Tibial nerve (tissue), 4 donors: ENCODE results near the gene GNAT2. TPM values are rescaled to one million over a fixed set of nuclear protein-coding genes. Genes with fewer than 3 reads are reported as not detected.

Experiments
- DNase-seq, 2 donors: peaks; one replicate each; pipeline ENCODE4 v3.0.0-alpha.2; 2019; ENCODE audit warnings: low spot score in 2 of 2
- H3K27ac ChIP-seq, 4 donors: fragments of 200-600 bp; sonication (generic) in 3 of 4; one replicate each; pipeline ENCODE4 v1.5.1; 2017 to 2019; ENCODE audit warnings: mild to moderate bottlenecking in 1 of 4
- H3K27me3 ChIP-seq, 2 donors: fragments of 200-600 bp; sonication (generic) in 1 of 2; one replicate each; pipeline versions ENCODE4 v1.5.1 to v1.6.0; 2017 to 2019
- H3K36me3 ChIP-seq, 3 donors: fragments of 200-600 bp; sonication (generic); one replicate each; pipeline ENCODE4 v1.5.1; 2018 to 2019
- H3K4me1 ChIP-seq, 4 donors: fragments of 200-600 bp; sonication (generic) in 3 of 4; one replicate each; pipeline ENCODE4 v1.5.1; 2017 to 2019
- H3K4me3 ChIP-seq, 4 donors: fragments of 200-600 bp; sonication (generic) in 3 of 4; one replicate each; pipeline ENCODE4 v1.5.1; 2017 to 2019; ENCODE audit warnings: mild to moderate bottlenecking in 1 of 4, moderate library complexity in 1 of 4
- H3K9me3 ChIP-seq, 4 donors: fragments of 200-600 bp; sonication (generic) in 3 of 4; one replicate each; pipeline ENCODE4 v1.5.1; 2017 to 2019
- CTCF ChIP-seq, 5 experiments: fragments of 200-600 bp in 3 of 5; fragments of 450-650 bp in 2 of 5; sonication (generic) in 3 of 5; IDR thresholded peaks; one replicate each; pipeline ENCODE4 v1.5.1; 2016 to 2019; ENCODE audit warnings: antibody characterized with exemption in 5 of 5, mild to moderate bottlenecking in 3 of 5, moderate library complexity in 2 of 5
- EP300 ChIP-seq, 2 donors: sonication (generic); formaldehyde crosslinking; IDR thresholded peaks; one replicate each; pipeline ENCODE4 v1.6.1; 2017; ENCODE audit warnings: antibody characterized with exemption in 2 of 2, mild to moderate bottlenecking in 1 of 2
- POLR2A ChIP-seq, 2 donors: fragments of 450-650 bp; IDR thresholded peaks; one replicate each; pipeline ENCODE4 v1.6.1; 2017; ENCODE audit warnings: antibody characterized with exemption in 2 of 2, mild to moderate bottlenecking in 2 of 2, moderate library complexity in 2 of 2
- WGBS, 2 donors: methylation state at CpG; one replicate each; pipeline ENCODE4 v1.1.5; 2018; 5-methylcytosine and 5-hydroxymethylcytosine counted together
- total RNA-seq, 4 donors: library from RNA; depleted of rRNA; stranded (reverse); fragments of >200 nt; gene quantifications; one replicate each; pipeline ENCODE4 v1.1.0, GENCODE V29; 2016

The GNAT2 gene
- total RNA-seq, 4 donors from 2014 or later, result not detected

- TF ChIP-seq EP300 (IDR thresholded peaks at IDR 0.05), result no peak
- TF ChIP-seq POLR2A (IDR thresholded peaks at IDR 0.05), result no peak
- no peak for TF ChIP-seq CTCF (IDR thresholded peaks at IDR 0.05)
- 41% methylated on average over 9 of the region's 9 CpGs for WGBS, 2 donors
- Histone ChIP-seq H3K4me1 (peaks cover 0 to 31% (median 7%) of the 10 kb centered on the region in 4 donors), H3K4me3 (no peak overlapping the region), H3K9me3 (no peaks in the 10 kb centered on the region), H3K27me3 (no peaks in the 10 kb centered on the region), H3K27ac (no peak overlapping the region), H3K36me3 (peaks cover 0 to 10% (median 0%) of the 10 kb centered on the region in 3 donors)
- peak in 1 of 2 donors; percentile 32 for DNase-seq
Observed at GRCh38 chr1:109636201-109636952, 17.0 kb upstream of the GNAT2 start.

- Histone ChIP-seq H3K36me3 (peaks cover 0 to 15% (median 0%) of the 10 kb centered on the region in 3 donors), H3K4me3 (no peak overlapping the region), H3K27ac (no peak overlapping the region), H3K9me3 (no peaks in the 10 kb centered on the region), H3K4me1 (peaks cover 0 to 31% (median 7%) of the 10 kb centered on the region in 4 donors), H3K27me3 (no peaks in the 10 kb centered on the region)
- WGBS, 2 donors, result 53 to 77% methylated on average over 2 of the region's 2 CpGs
- no peak for TF ChIP-seq POLR2A (IDR thresholded peaks at IDR 0.05)
- TF ChIP-seq CTCF (IDR thresholded peaks at IDR 0.05), result no peak
- TF ChIP-seq EP300 (IDR thresholded peaks at IDR 0.05), result no peak
- DNase-seq, result peak in 1 of 2 donors; percentile 2
Observed at GRCh38 chr1:109635862-109636200, 16.4 kb upstream of the GNAT2 start.

GRCh38 chr1:109634771-109635750 is 15.6 kb upstream of the GNAT2 start:
- DNase-seq, result peak in 1 of 2 donors; percentile 3
- Histone ChIP-seq H3K27me3 (no peaks in the 10 kb centered on the region), H3K9me3 (no peaks in the 10 kb centered on the region), H3K27ac (no peak overlapping the region), H3K4me3 (no peak overlapping the region), H3K4me1 (peaks cover 0 to 25% (median 7%) of the 10 kb centered on the region in 4 donors), H3K36me3 (peaks cover 0 to 22% (median 0%) of the 10 kb centered on the region in 3 donors)
- WGBS, 2 donors, result 64 to 66% methylated on average over 13 of the region's 13 CpGs
- TF ChIP-seq EP300 (IDR thresholded peaks at IDR 0.05) (no peak), CTCF (IDR thresholded peaks at IDR 0.05) (no peak), POLR2A (IDR thresholded peaks at IDR 0.05) (no peak)

GRCh38 chr1:109634292-109634691 is 14.9 kb upstream of the GNAT2 start:
- no peaks in the 10 kb centered on the region for H3K9me3 ChIP-seq
- no peak overlapping the region for H3K27ac ChIP-seq
- peaks cover 0 to 22% (median 7%) of the 10 kb centered on the region in 4 donors for H3K4me1 ChIP-seq
- H3K36me3 ChIP-seq, result peaks cover 0 to 30% (median under 1%) of the 10 kb centered on the region in 3 donors
- H3K4me3 ChIP-seq, result no peak overlapping the region
- DNase-seq, result peak in 1 of 2 donors; percentile 2
- 78 to 81% methylated on average over 6 of the region's 6 CpGs for WGBS, 2 donors
- H3K27me3 ChIP-seq, result no peaks in the 10 kb centered on the region
- TF ChIP-seq POLR2A (IDR thresholded peaks at IDR 0.05), result no peak
- no peak for TF ChIP-seq CTCF (IDR thresholded peaks at IDR 0.05)
- TF ChIP-seq EP300 (IDR thresholded peaks at IDR 0.05), result no peak
